Activated B cell treated with CpG ODN at 0.5 μM for 24 hours (primary cell): Measurements from ENCODE around the gene ARID4B. TPM values are rescaled to one million over a fixed set of nuclear protein-coding genes. Genes with fewer than 3 reads are reported as not detected.

Experiments
- ATAC-seq: fragments of 200-7000 bp; cut with Tn5 transposase; one replicate; pipeline ENCODE4 v1.10.0; 2021; ENCODE audit warnings: low read depth, mild to moderate bottlenecking, moderate library complexity
- CTCF ChIA-PET: fragments of 350-600 bp; sonication (Branson Sonifier 250); formaldehyde crosslinking; loops from one replicate; lab custom pipeline; 2021; ENCODE audit warnings: antibody characterized with exemption; lab: Charles Lee
- POLR2A ChIA-PET: fragments of 350-600 bp; sonication (Branson Sonifier 250); formaldehyde crosslinking; loops from one replicate; lab custom pipeline; 2021; ENCODE audit warnings: antibody characterized with exemption; lab: Charles Lee
- DNase-seq: peaks from one replicate; pipeline ENCODE4 v3.0.0; 2022
- H3K27ac Mint-ChIP-seq: one replicate; pipeline ENCODE4 v1.8.0; 2020; ENCODE audit warnings: mixed read lengths
- H3K27me3 Mint-ChIP-seq: one replicate; pipeline ENCODE4 v1.8.0; 2021; ENCODE audit warnings: mixed read lengths
- H3K36me3 Mint-ChIP-seq: one replicate; pipeline ENCODE4 v1.8.0; 2021; ENCODE audit warnings: low read depth, mixed read lengths
- H3K4me1 Mint-ChIP-seq: one replicate; pipeline ENCODE4 v1.8.0; 2021; ENCODE audit warnings: mixed read lengths
- H3K4me3 Mint-ChIP-seq: one replicate; pipeline ENCODE4 v1.8.0; 2020; ENCODE audit warnings: mild to moderate bottlenecking, mixed read lengths
- H3K9me3 Mint-ChIP-seq: one replicate; pipeline ENCODE4 v1.8.0; 2020; ENCODE audit warnings: mixed read lengths
- intact Hi-C: fragments of 100-400 bp; cut with micrococcal nuclease; formaldehyde crosslinking; loops from one replicate; pipeline ENCODE4 v1.15.1; 2024
- total RNA-seq: library from RNA; stranded (reverse); gene quantifications from 2 replicates; pipeline ENCODE4 v1.2.3, GENCODE V29; 2022
- TF ChIP-seq, protein P1 (sequence below): fragments of 200-600 bp; IDR thresholded peaks from one replicate; pipeline ENCODE4 v1.8.0; 2022; ENCODE audit warnings: antibody characterized with exemption, mild to moderate bottlenecking

The ARID4B gene
- total RNA-seq, 1 donor from 2014 or later = 78.5 TPM

DNA sequence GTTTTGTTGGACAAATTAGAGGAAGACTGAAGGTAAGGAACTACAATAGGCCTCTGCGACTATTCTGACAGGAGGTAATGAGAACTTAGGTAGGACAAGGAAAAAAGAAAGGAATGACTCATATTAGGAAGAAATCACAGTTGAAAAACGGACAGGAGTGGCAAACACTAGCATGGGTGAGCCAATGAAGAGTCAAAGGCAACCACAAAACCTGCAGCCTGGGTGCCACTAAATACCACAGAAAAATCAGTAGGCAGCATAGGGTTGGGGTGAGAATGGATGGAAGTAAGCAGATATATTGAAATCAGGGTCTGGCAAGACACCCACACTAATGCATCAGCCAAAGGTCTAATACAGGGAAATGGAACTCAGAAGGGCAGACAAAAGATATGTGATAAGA lies 176.9 kb downstream of the ARID4B start:
- ATAC-seq (no peak), DNase-seq (no peak)
- H3K9me3 Mint-ChIP-seq = no peaks in the 10 kb centered on the region
- intact Hi-C loops = no loop called here
- no peak overlapping the region for H3K4me3 Mint-ChIP-seq
- ChIA-PET POLR2A (no interaction called here), CTCF (no interaction called here)
- H3K27me3 Mint-ChIP-seq = no peaks in the 10 kb centered on the region
- peaks cover 78% of the 10 kb centered on the region for H3K36me3 Mint-ChIP-seq
- H3K27ac Mint-ChIP-seq = no peak overlapping the region
- TF ChIP-seq, protein P1, sequence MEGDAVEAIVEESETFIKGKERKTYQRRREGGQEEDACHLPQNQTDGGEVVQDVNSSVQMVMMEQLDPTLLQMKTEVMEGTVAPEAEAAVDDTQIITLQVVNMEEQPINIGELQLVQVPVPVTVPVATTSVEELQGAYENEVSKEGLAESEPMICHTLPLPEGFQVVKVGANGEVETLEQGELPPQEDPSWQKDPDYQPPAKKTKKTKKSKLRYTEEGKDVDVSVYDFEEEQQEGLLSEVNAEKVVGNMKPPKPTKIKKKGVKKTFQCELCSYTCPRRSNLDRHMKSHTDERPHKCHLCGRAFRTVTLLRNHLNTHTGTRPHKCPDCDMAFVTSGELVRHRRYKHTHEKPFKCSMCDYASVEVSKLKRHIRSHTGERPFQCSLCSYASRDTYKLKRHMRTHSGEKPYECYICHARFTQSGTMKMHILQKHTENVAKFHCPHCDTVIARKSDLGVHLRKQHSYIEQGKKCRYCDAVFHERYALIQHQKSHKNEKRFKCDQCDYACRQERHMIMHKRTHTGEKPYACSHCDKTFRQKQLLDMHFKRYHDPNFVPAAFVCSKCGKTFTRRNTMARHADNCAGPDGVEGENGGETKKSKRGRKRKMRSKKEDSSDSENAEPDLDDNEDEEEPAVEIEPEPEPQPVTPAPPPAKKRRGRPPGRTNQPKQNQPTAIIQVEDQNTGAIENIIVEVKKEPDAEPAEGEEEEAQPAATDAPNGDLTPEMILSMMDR = no peak
- H3K4me1 Mint-ChIP-seq = peaks cover 3% of the 10 kb centered on the region

DNA sequence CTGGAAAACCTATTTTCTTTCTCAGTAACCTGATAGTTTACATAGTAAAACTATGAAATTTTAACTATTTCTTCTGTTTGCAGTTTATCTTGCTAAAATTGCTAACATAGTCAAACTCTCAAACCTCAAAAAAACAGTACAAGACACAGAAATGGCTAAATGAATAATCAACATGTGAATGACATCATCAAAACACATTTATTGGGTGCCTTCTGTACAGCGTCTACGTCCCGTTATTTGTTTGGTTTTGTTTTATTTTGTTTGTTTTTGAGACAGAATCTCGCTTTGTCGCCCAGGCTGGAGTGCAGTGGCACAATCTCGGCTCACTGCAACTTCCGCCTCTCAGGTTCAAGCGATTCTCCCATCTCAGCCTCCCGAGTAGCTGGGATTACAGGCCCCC lies 178.2 kb downstream of the ARID4B start:
- H3K36me3 Mint-ChIP-seq = peaks cover 82% of the 10 kb centered on the region
- CTCF ChIA-PET = no interaction called here
- intact Hi-C loops = no loop called here
- peaks cover 11% of the 10 kb centered on the region for H3K4me1 Mint-ChIP-seq
- no peak overlapping the region for H3K27ac Mint-ChIP-seq
- H3K4me3 Mint-ChIP-seq = no peak overlapping the region
- no peaks in the 10 kb centered on the region for H3K27me3 Mint-ChIP-seq
- no peak for DNase-seq
- no peaks in the 10 kb centered on the region for H3K9me3 Mint-ChIP-seq
- no peak for ATAC-seq
- TF ChIP-seq, protein P1 = no peak
- POLR2A ChIA-PET = no interaction called here

- no peak for ATAC-seq
- ChIA-PET POLR2A (no interaction called here), CTCF (no interaction called here)
- H3K27me3 Mint-ChIP-seq = no peaks in the 10 kb centered on the region
- no peak overlapping the region for H3K4me3 Mint-ChIP-seq
- intact Hi-C loops = no loop called here
- no peak for DNase-seq
- peaks cover 76% of the 10 kb centered on the region for H3K36me3 Mint-ChIP-seq
- H3K4me1 Mint-ChIP-seq = peaks cover 10% of the 10 kb centered on the region
- H3K27ac Mint-ChIP-seq = no peak overlapping the region
- H3K9me3 Mint-ChIP-seq = no peaks in the 10 kb centered on the region
- TF ChIP-seq, protein P1 = no peak
Observed at GRCh38 chr1:235147269-235147668, 180.7 kb downstream of the ARID4B start.

- no peak overlapping the region for H3K27ac Mint-ChIP-seq
- DNase-seq = no peak
- CTCF ChIA-PET = no interaction called here
- POLR2A ChIA-PET = interaction anchor here (0.7 to 1.8 kb wide), 4 partner anchors 11 to 692 kb away, joined by 3 to 16 read pairs (median 8); partner anchors contain the start of gene RBM34
- TF ChIP-seq, protein P1 = no peak
- no peak for ATAC-seq
- no peaks in the 10 kb centered on the region for H3K9me3 Mint-ChIP-seq
- peaks cover 81% of the 10 kb centered on the region for H3K36me3 Mint-ChIP-seq
- no peaks in the 10 kb centered on the region for H3K27me3 Mint-ChIP-seq
- no peak overlapping the region for H3K4me3 Mint-ChIP-seq
- intact Hi-C loops = no loop called here
- peaks cover 10% of the 10 kb centered on the region for H3K4me1 Mint-ChIP-seq
Observed at GRCh38 chr1:235145639-235146038, 182.3 kb downstream of the ARID4B start.

GRCh38 chr1:235142991-235143390 lies 185.0 kb downstream of the ARID4B start:
- TF ChIP-seq, protein P1 = no peak
- Mint-ChIP-seq H3K27me3 (no peaks in the 10 kb centered on the region), H3K4me1 (peaks cover 10% of the 10 kb centered on the region), H3K4me3 (no peak overlapping the region), H3K9me3 (no peaks in the 10 kb centered on the region), H3K36me3 (peaks cover 81% of the 10 kb centered on the region), H3K27ac (no peak overlapping the region)
- DNase-seq (no peak), ATAC-seq (no peak)
- ChIA-PET CTCF (no interaction called here), POLR2A (interaction anchor here (1.5 kb wide), 1 partner anchor 17 kb away, joined by 3 read pairs; no protein-coding TSS in a partner anchor)
- intact Hi-C loops = no loop called here
